SK-N-SH treated with all-trans-retinoic acid at 6 μM for 48 hours (cell line): ENCODE results near the gene SLC2A1.

ENCODE experiments used
- BACH2 ChIP-seq: fragments of 250-450 bp; sonication (Bioruptor Pico); IDR thresholded peaks from 2 replicates; pipeline ENCODE4 v1.9.0; 2021; ENCODE audit warnings: mild to moderate bottlenecking, borderline replicate concordance
- CSRNP3 ChIP-seq: fragments of 250-450 bp; sonication (Bioruptor Pico); IDR thresholded peaks from 2 replicates; pipeline ENCODE4 v1.5.1; 2021; ENCODE audit warnings: mild to moderate bottlenecking, moderate library complexity
- TSHZ2 ChIP-seq: fragments of 250-450 bp; sonication (Bioruptor Pico); IDR thresholded peaks from 2 replicates; pipeline ENCODE4 v1.5.0; 2020; ENCODE audit warnings: mild to moderate bottlenecking, moderate library complexity
- ZFP3 ChIP-seq: fragments of 250-450 bp; sonication (Bioruptor Pico); IDR thresholded peaks from 2 replicates; pipeline ENCODE4 v1.5.0; 2020; ENCODE audit warnings: mild to moderate bottlenecking, moderate library complexity

GRCh38 chr1:42957880-42958487, 684 bp downstream of the SLC2A1 start:
- no peak for TF ChIP-seq CSRNP3 (CRISPR knock-in tag)
- TF ChIP-seq TSHZ2, result no peak
- TF ChIP-seq BACH2 (CRISPR knock-in tag), result no peak
- no peak for TF ChIP-seq ZFP3
